HCT116 (cell line): ENCODE data around the gene STAT2. TPM values are rescaled to one million over a fixed set of nuclear protein-coding genes. Genes with fewer than 3 reads are reported as not detected.

Source experiments
- ATAC-seq: fragments of 200-7000 bp; cut with Tn5 transposase; 2 replicates; pipeline ENCODE4 v1.9.1; 2020; ENCODE audit warnings: mild to moderate bottlenecking, moderate library complexity
- BruUV-seq: library from RNA; stranded (reverse); fragments of 400-500 nt; replicated peaks from 2 replicates; lab custom pipeline; 2021; lab: Mats Ljungman, UMichigan
- CTCF ChIA-PET: fragments of 300-600 bp; sonication (Branson Sonifier 250); formaldehyde crosslinking; loops from one replicate; lab custom pipeline; 2021; ENCODE audit warnings: antibody characterized with exemption; lab: Charles Lee
- POLR2A ChIA-PET: fragments of 300-600, 350-600 bp; sonication (Branson Sonifier 250); formaldehyde crosslinking; loops from one replicate; lab custom pipeline; 2021; ENCODE audit warnings: antibody characterized with exemption; lab: Charles Lee
- RAD21 ChIA-PET, 2 experiments: fragments of 300-600 bp; sonication (Branson Sonifier 250); formaldehyde crosslinking; loops; one replicate each; lab custom pipeline; 2023; ENCODE audit warnings: low total read pairs in 2 of 2; ENCODE audit not compliant: uncharacterized antibody in 2 of 2, unreplicated experiment in 2 of 2, low non-redundant PET in 1 of 2; lab: Charles Lee
- DNase-seq: peaks from one replicate; pipeline ENCODE4 v3.0.0-alpha.2; 2010; ENCODE audit warnings: low read depth, low spot score
- H2AFZ ChIP-seq: fragments of 200-600 bp; shearing (Covaris generic), sonication (generic); 2 replicates; pipeline ENCODE4 v1.6.1; 2017; ENCODE audit warnings: low read depth, mixed run types, mixed read lengths, antibody characterized with exemption, low read length; ENCODE audit not compliant: poor library complexity, severe bottlenecking
- H3K27ac ChIP-seq: 2 replicates; pipeline ENCODE4 v1.5.1; 2012; ENCODE audit warnings: low read depth, low read length
- H3K27me3 ChIP-seq: fragments of 200-600 bp; sonication (generic); 2 replicates; pipeline ENCODE4 v1.6.1; 2016; ENCODE audit warnings: mixed run types, low read length, mixed read lengths; ENCODE audit not compliant: insufficient read depth
- H3K36me3 ChIP-seq, 2 experiments: fragments of 200-500 bp in 1 of 2; fragments of 200-600 bp in 1 of 2; sonication (Bioruptor generic) in 1 of 2; sonication (generic) in 1 of 2; 2 replicates each; pipeline versions ENCODE4 v1.5.1 to v1.6.1; 2014 to 2016; ENCODE audit warnings: low read length in 2 of 2, inconsistent platforms in 1 of 2, mixed read lengths in 1 of 2, mixed run types in 1 of 2; ENCODE audit not compliant: insufficient read depth in 2 of 2, control insufficient read depth in 1 of 2
- H3K4me1 ChIP-seq, 2 experiments: fragments of 200-600 bp in 1 of 2; sonication (generic) in 1 of 2; 2 replicates each; pipeline versions ENCODE4 v1.5.1 to v1.6.1; 2012 to 2017; ENCODE audit warnings: low read length in 2 of 2, inconsistent platforms in 1 of 2, mild to moderate bottlenecking in 1 of 2, mixed read lengths in 1 of 2, mixed run types in 1 of 2, moderate library complexity in 1 of 2; ENCODE audit not compliant: insufficient read depth in 2 of 2, control insufficient read depth in 1 of 2
- H3K4me2 ChIP-seq: fragments of 200-600 bp; sonication (generic); 2 replicates; pipeline ENCODE4 v1.6.1; 2017; ENCODE audit warnings: mixed run types, low read length, mixed read lengths
- H3K4me3 ChIP-seq, 2 experiments: fragments of 200-600 bp in 1 of 2; sonication (generic) in 1 of 2; replicated peaks in 1 of 2; 2 replicates each; pipeline ENCODE4 v1.5.1; 2011 to 2016; ENCODE audit warnings: low read length in 2 of 2, control low read depth in 1 of 2, low read depth in 1 of 2, mild to moderate bottlenecking in 1 of 2, mixed read lengths in 1 of 2, mixed run types in 1 of 2
- H3K79me2 ChIP-seq: fragments of 200-600 bp; sonication (generic); 2 replicates; pipeline ENCODE4 v1.6.1; 2017; ENCODE audit warnings: mild to moderate bottlenecking, mixed run types, low read length, moderate library complexity, mixed read lengths; ENCODE audit not compliant: insufficient read depth
- H3K9ac ChIP-seq: fragments of 200-600 bp; sonication (generic); 2 replicates; pipeline ENCODE4 v1.6.1; 2016; ENCODE audit warnings: low read length, mixed read lengths
- H3K9me2 ChIP-seq: fragments of 200-600 bp; sonication (generic), shearing (Covaris generic); 2 replicates; pipeline ENCODE4 v1.6.1; 2017; ENCODE audit warnings: mixed run types, mild to moderate bottlenecking, moderate library complexity; ENCODE audit not compliant: insufficient read depth
- H3K9me3 ChIP-seq, 2 experiments: fragments of 200-500 bp in 1 of 2; fragments of 200-600 bp in 1 of 2; sonication (Bioruptor generic) in 1 of 2; sonication (generic) in 1 of 2; 2 replicates each; pipeline ENCODE4 v1.6.1; 2014 to 2017; ENCODE audit warnings: low read length in 2 of 2, mixed read lengths in 2 of 2, inconsistent platforms in 1 of 2, low read depth in 1 of 2, mild to moderate bottlenecking in 1 of 2, mixed run types in 1 of 2, moderate library complexity in 1 of 2; ENCODE audit not compliant: control insufficient read depth in 1 of 2, insufficient read depth in 1 of 2
- H4K20me1 ChIP-seq: fragments of 200-600 bp; sonication (generic), shearing (Covaris generic); 2 replicates; pipeline ENCODE4 v1.6.1; 2017; ENCODE audit warnings: mixed run types, mild to moderate bottlenecking, moderate library complexity; ENCODE audit not compliant: insufficient read depth
- ATF3 ChIP-seq: IDR thresholded peaks from 2 replicates; pipeline ENCODE4 v1.6.1; 2012
- CTCF ChIP-seq, 3 experiments: fragments of 200-600 bp in 1 of 3; sonication (generic) in 1 of 3; IDR thresholded peaks in 2 of 3; conservative IDR thresholded peaks in 1 of 3; 2 replicates each; pipeline ENCODE4 v1.5.1; 2012 to 2017; ENCODE audit warnings: low read depth in 2 of 3, low read length in 2 of 3, antibody characterized with exemption in 1 of 3, borderline replicate concordance in 1 of 3, control low read depth in 1 of 3, mild to moderate bottlenecking in 1 of 3, mixed read lengths in 1 of 3, mixed run types in 1 of 3, moderate library complexity in 1 of 3; ENCODE audit not compliant: insufficient read depth in 1 of 3
- EGR1 ChIP-seq: IDR thresholded peaks from 2 replicates; pipeline ENCODE4 v1.6.1; 2012; ENCODE audit warnings: low read depth
- ELF1 ChIP-seq: IDR thresholded peaks from 2 replicates; pipeline ENCODE4 v1.6.1; 2012; ENCODE audit warnings: low read depth, borderline replicate concordance
- EZH2phosphoT487 ChIP-seq: fragments of 200-600 bp; IDR thresholded peaks from 2 replicates; pipeline ENCODE4 v1.6.1; 2018; ENCODE audit warnings: antibody characterized with exemption, borderline replicate concordance
- FOSL1 ChIP-seq: IDR thresholded peaks from 2 replicates; pipeline ENCODE4 v1.6.1; 2012; ENCODE audit warnings: low read depth
- MAX ChIP-seq: IDR thresholded peaks from 2 replicates; pipeline ENCODE4 v1.6.1; 2012
- POLR2A ChIP-seq: IDR thresholded peaks from 2 replicates; pipeline ENCODE4 v1.7.0; 2011; ENCODE audit warnings: borderline replicate concordance; ENCODE audit not compliant: insufficient read depth, insufficient read length; ENCODE audit errors: extremely low read depth
- POLR2AphosphoS5 ChIP-seq: IDR thresholded peaks from 2 replicates; pipeline ENCODE4 v1.6.1; 2011; ENCODE audit warnings: mild to moderate bottlenecking, low read depth, low read length, moderate library complexity
- REST ChIP-seq: IDR thresholded peaks from 2 replicates; pipeline ENCODE4 v1.6.1; 2012; ENCODE audit warnings: low read depth
- TCF7L2 ChIP-seq: IDR thresholded peaks from 2 replicates; pipeline ENCODE4 v1.7.0; 2011; ENCODE audit warnings: borderline replicate concordance, inconsistent platforms; ENCODE audit not compliant: insufficient read depth, insufficient read length; ENCODE audit errors: extremely low read depth
- YY1 ChIP-seq: IDR thresholded peaks from 2 replicates; pipeline ENCODE4 v1.6.1; 2011; ENCODE audit warnings: low read length, low read depth, moderate library complexity, mild to moderate bottlenecking; ENCODE audit not compliant: insufficient replicate concordance; ENCODE audit errors: extremely low read depth
- ZFX ChIP-seq: fragments of 450-650 bp; IDR thresholded peaks from 2 replicates; pipeline ENCODE4 v1.6.1; 2017
- ZNF274 ChIP-seq: fragments of 200-500 bp; sonication (Bioruptor generic); IDR thresholded peaks from 2 replicates; pipeline ENCODE4 v1.6.1; 2014; ENCODE audit warnings: mild to moderate bottlenecking, low read depth, low read length, inconsistent platforms
- intact Hi-C: fragments of 100-400 bp; cut with micrococcal nuclease; formaldehyde crosslinking; loops from 2 replicates; pipeline ENCODE4 v1.10.0; 2022
- total RNA-seq: library from RNA; stranded (reverse); gene quantifications from one replicate; pipeline ENCODE4 v1.2.1, GENCODE V29; 2021; ENCODE audit not compliant: unreplicated experiment
- TF ChIP-seq, protein P1 (sequence below): IDR thresholded peaks from 2 replicates; pipeline ENCODE4 v1.6.1; 2011; ENCODE audit warnings: mild to moderate bottlenecking, low read length, moderate library complexity; ENCODE audit not compliant: insufficient replicate concordance; ENCODE audit errors: extremely low read depth

The STAT2 gene
- total RNA-seq, 1 experiment from 2014 or later, result 53.1 TPM

- no peaks in the 10 kb centered on the region for H4K20me1 ChIP-seq
- peak overlapping the region; percentile 97 for H3K9ac ChIP-seq
- peak overlapping the region; percentile 95 to 99 for H3K4me3 ChIP-seq
- no peak overlapping the region for H2AFZ ChIP-seq
- no peaks in the 10 kb centered on the region for H3K27me3 ChIP-seq
- intact Hi-C loops, result loop anchor here (5.0 kb wide), 1 partner anchor 147 kb away; no protein-coding TSS in a partner anchor
- TSS peak; percentile 78 for BruUV-seq
- ChIA-PET POLR2A (interaction anchor here (0.9 to 1.7 kb wide), 7 partner anchors 17 to 149 kb away, joined by 3 to 15 read pairs (median 4); partner anchors contain the start of genes PAN2, RNF41 and STAT2), RAD21 (interaction anchor here in 1 of 2 experiments (0.9 kb wide), 1 partner anchor 45 kb away, joined by 3 read pairs; the partner anchor contains the start of gene STAT2), CTCF (interaction anchor here (0.6 to 2.7 kb wide), 6 partner anchors 18 to 149 kb away, joined by 3 to 17 read pairs (median 5); partner anchors contain the start of genes PAN2 and STAT2)
- no peaks in the 10 kb centered on the region for H3K9me3 ChIP-seq
- peak overlapping the region; percentile 95 for H3K4me2 ChIP-seq
- H3K79me2 ChIP-seq, result peaks cover 23% of the 10 kb centered on the region
- peak overlapping the region; percentile 79 for H3K27ac ChIP-seq
- H3K36me3 ChIP-seq, result peaks cover 7 to 13% of the 10 kb centered on the region in 2 experiments; a peak in 3 of 4 replicates
- ATAC-seq (peak; percentile 1), DNase-seq (no peak)
- no peaks in the 10 kb centered on the region for H3K9me2 ChIP-seq
- H3K4me1 ChIP-seq, result peaks cover 6 to 16% of the 10 kb centered on the region in 2 experiments; a peak in 3 of 4 replicates
- TF ChIP-seq CTCF (IDR thresholded peaks at IDR 0.05 in 2 of 3, conservative IDR thresholded peaks at IDR 0.05 in 1 of 3; ENCODE audit: borderline replicate concordance in 1 of 3, insufficient read depth in 1 of 3, low read depth in 2 of 3, low read length in 2 of 3) (no peak), TCF7L2 (no peak), REST (no peak), POLR2A (no peak), MAX (no peak), FOSL1 (no peak), EZH2phosphoT487 (no peak), ATF3 (no peak), EGR1 (no peak), POLR2AphosphoS5 (no peak), YY1 (no peak), ELF1 (no peak), ZNF274 (no peak), ZFX (no peak)
- TF ChIP-seq, protein P1, sequence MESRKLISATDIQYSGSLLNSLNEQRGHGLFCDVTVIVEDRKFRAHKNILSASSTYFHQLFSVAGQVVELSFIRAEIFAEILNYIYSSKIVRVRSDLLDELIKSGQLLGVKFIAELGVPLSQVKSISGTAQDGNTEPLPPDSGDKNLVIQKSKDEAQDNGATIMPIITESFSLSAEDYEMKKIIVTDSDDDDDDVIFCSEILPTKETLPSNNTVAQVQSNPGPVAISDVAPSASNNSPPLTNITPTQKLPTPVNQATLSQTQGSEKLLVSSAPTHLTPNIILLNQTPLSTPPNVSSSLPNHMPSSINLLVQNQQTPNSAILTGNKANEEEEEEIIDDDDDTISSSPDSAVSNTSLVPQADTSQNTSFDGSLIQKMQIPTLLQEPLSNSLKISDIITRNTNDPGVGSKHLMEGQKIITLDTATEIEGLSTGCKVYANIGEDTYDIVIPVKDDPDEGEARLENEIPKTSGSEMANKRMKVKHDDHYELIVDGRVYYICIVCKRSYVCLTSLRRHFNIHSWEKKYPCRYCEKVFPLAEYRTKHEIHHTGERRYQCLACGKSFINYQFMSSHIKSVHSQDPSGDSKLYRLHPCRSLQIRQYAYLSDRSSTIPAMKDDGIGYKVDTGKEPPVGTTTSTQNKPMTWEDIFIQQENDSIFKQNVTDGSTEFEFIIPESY, result no peak
These were observed 44.7 kb downstream of the STAT2 start for GRCh38 chr12:56315249-56315621.
